Measurements from ENCODE around the gene RALGPS1.

The RALGPS1 gene

GRCh38 chr9:127102788-127103187 lies 188.2 kb downstream of the RALGPS1 start:
- DNase-seq: no peak

GRCh38 chr9:127104581-127105311 lies 190.2 kb downstream of the RALGPS1 start:
- DNase-seq: no peak

- no peak for DNase-seq
Observed at GRCh38 chr9:127105805-127106465, 191.4 kb downstream of the RALGPS1 start.

- DNase-seq: no peak
Observed at GRCh38 chr9:127106466-127106855, 191.9 kb downstream of the RALGPS1 start.

GRCh38 chr9:127107171-127107928 lies 192.8 kb downstream of the RALGPS1 start:
- no peak for DNase-seq

GRCh38 chr9:127107929-127108876 lies 193.6 kb downstream of the RALGPS1 start:
- no peak for DNase-seq

GRCh38 chr9:127109212-127109711 lies 194.7 kb downstream of the RALGPS1 start:
- no peak for DNase-seq

- DNase-seq: no peak
Observed at GRCh38 chr9:127112056-127112455, 197.5 kb downstream of the RALGPS1 start.

- no peak for DNase-seq
Observed at GRCh38 chr9:127112735-127113161, 198.2 kb downstream of the RALGPS1 start.

- DNase-seq: no peak
Observed at GRCh38 chr9:127113191-127113972, 198.8 kb downstream of the RALGPS1 start.

GRCh38 chr9:127114606-127115005 lies 200.0 kb downstream of the RALGPS1 start:
- DNase-seq: no peak

GRCh38 chr9:127116088-127116726 lies 201.6 kb downstream of the RALGPS1 start:
- DNase-seq: no peak

GRCh38 chr9:127116957-127117356 lies 202.4 kb downstream of the RALGPS1 start:
- DNase-seq: no peak

- no peak for DNase-seq
Observed at GRCh38 chr9:127117801-127118200, 203.2 kb downstream of the RALGPS1 start.

- DNase-seq: no peak
Observed at GRCh38 chr9:127118597-127119319, 204.2 kb downstream of the RALGPS1 start.

- no peak for DNase-seq
Observed at GRCh38 chr9:127119320-127119709, 204.7 kb downstream of the RALGPS1 start.

GRCh38 chr9:127121628-127122175 lies 207.1 kb downstream of the RALGPS1 start:
- no peak for DNase-seq

- DNase-seq: no peak
Observed at GRCh38 chr9:127122176-127123063, 207.8 kb downstream of the RALGPS1 start, which contains the start of gene ANGPTL2. ANGPTL2 (minus strand) TSS chr9:127122635; CDS start chr9:127108731, 13,904 bp downstream.
